Activated gamma-delta T cell (primary cell): Measurements from ENCODE around the gene PSMB2.
"Not testable (repeated sequence)": the region's sequence is repeated elsewhere in the genome, so short reads cannot be mapped to it uniquely, and the experiment has no call there.

Experiments used
- DNase-seq: peaks from one replicate; lab custom pipeline; 2025; lab: John Stamatoyannopoulos, UW
- total RNA-seq, 2 donors: gene quantifications; one replicate each; lab custom pipeline; 2026; lab: John Stamatoyannopoulos, UW

PSMB2 gene
- 41.7 to 54.4 reads per million in 2 donors for total RNA-seq

DNA sequence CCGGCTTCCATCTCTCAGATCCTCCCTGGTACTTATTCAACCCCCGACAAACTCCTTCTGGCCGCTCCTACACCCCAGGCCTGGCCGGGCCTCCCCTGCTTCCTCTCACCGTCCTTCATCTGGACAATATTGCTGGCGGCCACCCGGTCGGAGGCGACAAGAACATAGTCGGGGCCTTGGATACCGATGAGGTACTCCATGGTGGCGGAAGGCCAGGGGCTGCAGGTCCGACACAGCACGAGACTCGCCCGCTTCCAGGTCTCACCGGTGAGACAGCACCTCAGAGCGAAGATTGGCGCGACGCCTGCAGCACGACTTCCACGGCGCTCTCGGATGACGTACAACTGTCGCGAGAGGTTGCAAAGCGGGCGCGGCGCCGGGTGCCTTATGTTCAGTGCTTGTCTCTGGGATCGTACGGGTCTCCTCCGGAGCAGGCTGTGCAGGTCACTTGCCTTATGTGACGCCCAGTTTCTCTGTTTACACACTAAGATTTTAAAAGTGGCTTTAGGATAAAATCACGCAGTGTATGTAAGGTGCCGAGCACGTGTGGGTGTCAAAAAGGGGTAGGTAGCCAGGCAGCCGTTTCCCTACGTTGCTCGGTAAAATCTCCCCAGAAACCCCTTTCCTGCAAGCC, at the start of gene PSMB2:
PSMB2 (minus strand) TSS at position 294 of the 634 bp plus-strand sequence; CDS start at position 200, 94 bp downstream.
- peak; percentile 81 for DNase-seq

DNA sequence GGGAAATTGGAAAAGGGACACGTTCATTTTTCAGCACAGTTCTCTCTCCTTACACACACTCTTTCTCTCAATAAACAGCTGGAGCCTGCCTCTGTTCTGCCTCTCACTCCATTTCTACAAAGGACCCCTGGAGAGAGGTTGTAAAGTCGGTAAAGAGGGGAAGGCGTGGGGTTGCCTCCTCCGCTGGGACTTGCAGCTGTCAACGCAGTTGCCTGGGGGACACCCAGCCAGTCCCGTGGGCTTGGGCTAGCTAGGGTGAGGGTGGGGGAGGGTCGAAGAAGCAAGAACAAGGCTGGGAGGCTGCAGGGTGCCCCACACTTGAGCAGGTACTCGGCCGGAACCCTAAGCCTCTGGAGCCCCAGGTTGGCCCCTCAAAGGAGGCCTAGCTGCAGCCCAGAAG, 49.8 kb upstream of the PSMB2 start:
- no peak for DNase-seq

DNA sequence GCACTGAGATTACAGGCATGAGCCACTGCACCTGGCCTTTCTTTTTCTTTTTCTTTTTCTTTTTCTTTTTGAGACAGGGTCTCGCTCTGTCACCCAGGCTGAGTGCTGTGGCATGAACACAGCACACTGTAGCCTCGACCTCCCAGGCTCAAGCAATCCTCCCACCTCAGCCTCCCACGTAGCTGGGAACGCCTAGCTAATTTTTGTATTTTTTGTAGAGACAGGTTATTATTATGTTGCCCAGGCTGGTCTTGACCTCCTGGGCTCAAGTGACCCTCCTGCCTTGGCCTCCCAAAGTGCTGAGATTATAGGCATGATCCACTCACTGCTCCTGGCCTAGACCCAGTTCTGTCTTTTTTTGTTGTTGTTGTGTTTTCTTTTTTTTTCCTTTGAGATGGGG, 48.8 kb upstream of the PSMB2 start:
- DNase-seq, result not testable (repeated sequence)

DNA sequence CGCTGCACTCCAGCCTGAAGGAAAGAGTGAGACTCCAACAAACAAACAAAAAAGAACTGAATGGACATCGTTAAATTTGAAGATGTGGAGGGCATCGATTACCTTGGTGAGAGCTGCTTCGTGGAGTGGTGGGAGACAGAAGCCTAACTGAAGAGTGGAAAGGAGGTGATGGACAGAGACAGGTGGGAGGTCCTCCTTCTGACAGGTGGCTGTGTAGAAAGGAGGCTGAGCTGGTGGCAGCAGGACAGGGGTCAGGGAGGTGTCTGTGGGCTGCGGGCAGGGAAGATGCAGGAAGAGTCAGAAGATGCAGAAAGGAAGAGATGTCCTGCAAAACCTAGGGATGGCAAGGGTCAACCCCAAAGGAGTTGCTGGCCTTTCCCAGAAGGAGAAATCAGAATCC, 46.8 kb upstream of the PSMB2 start:
- no peak for DNase-seq

DNA sequence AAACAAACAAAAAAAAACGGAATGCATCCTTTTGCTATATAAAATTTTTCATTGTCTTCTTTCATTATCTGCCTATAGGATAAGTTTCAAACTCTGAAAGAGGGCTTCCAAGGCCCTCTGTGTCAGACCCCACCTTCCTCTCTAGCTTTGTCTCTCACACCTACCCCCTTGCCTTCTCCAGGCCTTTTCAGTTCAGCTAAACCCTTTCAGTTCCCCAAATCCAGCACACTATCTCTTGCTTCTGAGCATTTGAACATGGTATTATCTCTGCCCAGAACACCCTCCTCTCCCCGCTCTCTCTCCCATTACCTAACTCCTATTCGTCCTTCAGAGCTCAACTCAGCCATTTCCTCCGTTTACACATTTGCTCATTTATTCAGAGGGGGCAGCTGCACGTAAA, 41.7 kb upstream of the PSMB2 start:
- no peak for DNase-seq

DNA sequence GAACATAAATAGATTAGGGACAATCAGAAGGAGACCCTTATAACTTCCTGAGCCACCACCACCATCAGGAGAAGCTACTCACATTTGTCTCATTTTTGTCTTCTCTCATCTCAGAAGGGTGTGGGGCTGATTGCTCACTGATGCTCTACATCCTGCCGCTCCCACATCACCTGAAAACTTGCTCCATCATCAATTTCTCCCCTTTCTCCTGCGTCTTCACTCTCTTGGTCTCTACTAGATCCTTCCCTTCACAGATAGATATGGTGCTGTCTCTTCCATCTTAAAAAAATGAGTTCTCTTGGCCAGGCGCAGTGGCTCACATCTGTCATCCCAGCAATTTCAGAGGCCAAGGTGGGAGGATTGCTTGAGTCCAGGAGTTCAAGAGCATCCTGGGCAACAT, 38.9 kb upstream of the PSMB2 start:
- DNase-seq, result no peak

DNA sequence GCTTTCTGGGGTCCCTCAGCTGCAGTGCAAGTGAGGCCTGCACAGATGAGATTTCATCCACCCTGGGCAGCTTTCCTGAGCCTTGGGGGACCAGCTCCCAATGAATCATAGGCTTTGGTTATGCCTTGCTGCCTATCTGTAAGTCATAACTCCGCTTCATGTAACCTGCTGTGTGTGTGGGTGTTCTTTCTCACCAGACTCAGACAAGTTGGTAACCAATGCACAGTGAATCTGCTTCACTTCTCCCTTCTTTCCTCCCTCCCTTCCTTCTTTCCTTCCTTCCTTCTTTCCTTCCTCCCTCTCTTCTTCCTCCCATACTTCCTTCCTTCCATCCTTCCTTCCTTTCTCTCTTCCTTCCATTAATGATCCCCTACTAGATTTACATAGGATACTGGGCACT, 34.4 kb upstream of the PSMB2 start:
- DNase-seq, result no peak

DNA sequence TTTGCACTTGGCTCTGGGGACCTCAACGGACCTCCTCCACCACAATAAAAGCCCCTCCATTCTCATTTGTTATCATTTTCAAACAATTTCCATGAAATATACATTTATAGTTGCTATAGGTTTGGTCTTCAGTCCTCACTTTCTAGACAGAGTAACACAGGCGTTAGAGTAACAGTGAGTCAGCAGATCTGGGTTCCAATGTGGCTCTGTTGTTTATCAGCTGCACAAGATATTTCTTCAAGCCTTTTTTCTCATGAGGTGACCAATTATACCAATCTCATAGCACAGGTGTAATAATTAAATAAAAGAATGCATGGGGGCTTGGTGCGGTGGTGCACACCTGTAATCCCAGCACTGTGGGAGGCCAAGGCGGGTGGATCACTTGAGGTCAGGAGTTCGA, 32.8 kb upstream of the PSMB2 start:
- DNase-seq, result no peak

DNA sequence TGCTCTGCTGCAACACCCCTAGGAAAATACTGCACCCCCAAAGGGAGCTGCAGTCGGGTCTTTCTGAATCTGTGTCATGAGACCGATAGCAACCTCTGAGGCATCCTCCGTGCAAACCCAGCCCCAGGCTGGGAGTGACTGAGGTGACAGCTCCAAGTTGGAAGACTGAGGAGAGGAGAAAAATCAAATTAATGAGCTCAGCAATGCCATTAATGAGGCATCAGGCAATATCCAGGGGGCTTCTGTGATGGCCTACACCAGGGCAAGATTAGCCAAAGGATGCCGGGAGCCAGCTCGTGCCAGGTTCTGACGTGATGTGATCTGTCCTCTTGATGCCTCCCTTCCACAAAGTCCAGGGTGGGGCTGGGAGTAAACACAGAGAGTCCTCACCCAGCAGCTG, 30.8 kb upstream of the PSMB2 start:
- no peak for DNase-seq

DNA sequence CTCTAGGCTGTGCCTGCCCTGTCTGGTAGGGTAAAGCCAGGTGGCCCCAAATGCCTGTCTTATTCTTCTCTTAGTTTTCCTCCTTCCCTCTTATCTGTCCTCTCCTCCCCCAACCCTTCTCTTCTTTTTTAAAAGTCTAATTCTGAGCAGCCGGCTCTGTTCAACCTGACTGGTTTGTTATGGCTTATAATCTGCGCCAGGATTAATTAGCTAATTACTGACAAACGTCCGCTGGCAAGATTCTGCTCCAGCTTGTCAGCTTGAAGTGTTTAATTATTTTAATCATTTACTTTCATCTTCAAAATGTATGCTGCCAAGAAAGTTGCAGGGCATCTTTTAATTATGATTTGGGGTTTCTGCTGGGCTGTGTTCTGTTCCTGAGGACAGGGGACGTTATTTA, 27.2 kb upstream of the PSMB2 start:
- DNase-seq, result no peak

DNA sequence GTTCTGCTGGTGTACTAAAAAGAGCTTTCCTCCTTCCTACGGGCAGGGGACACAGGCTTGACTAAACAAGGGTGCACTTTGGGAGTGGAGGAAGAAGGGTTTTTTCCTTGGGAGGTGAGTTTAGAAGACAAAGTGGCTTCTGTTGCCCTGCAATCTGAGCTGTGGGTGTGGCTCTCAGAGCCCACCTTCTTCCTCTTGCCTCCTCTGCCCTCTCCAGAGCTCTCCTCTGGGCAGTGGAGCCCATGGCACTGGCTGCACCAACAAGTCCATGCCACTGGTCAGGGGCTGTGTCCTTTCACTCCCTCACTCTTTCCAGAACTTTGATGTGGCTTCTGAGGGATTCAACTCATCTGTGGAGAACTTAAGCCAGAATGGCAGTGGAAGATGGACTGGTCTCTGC, 25.6 kb upstream of the PSMB2 start:
- DNase-seq, result no peak

DNA sequence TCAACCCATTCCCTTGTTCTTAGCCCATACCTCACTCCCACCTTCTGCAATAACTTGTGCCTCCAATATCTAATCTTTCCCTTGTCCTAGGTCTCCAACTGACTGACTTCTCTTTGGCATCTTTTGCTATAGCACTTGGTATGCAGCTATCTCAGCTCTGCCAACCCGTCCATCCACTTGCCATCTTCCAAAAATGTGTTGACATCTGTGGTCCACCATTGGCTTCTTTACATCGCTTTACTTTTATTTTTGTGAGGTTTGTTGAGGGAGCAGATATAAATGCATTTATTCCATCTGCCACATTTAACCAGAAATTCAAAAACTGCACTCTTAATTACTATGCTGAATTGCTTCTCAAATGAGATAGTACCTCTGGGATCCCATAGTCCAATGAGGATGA, 24.9 kb upstream of the PSMB2 start:
- DNase-seq, result no peak

DNA sequence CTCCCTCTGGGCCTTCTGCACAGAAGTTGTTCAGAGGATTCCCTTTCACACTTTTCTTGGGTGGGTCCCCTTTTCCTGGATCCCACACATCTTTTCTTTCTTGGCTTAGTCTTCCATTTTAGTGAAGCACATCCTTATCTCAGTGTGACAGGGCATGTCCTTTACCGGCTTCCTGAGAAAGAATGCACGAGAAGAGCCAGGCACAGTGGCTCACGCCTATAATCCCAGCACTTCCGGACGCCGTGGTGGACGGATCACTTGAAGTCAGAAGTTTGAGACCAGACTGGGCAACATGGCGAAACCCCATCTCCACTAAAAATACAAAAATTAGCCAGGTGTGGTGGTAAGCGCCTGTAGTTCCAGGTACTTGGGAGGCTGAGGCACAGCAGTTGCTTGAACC, 22.1 kb upstream of the PSMB2 start:
- no peak for DNase-seq

DNA sequence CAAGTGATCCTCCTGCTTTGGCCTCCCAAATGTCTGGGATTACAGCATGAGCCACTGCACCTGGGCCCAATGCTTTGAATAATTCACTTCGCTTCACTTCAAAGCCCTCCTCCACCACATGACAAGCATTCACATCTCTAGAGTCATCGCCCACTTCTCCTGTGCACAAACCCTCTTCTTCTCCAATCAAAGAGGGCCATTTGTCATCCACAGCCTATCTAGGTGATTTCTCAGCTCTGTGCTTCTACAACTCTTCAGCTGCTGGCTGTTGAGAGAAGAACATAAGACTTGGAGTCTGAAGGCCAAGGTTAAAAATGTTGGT, 20.1 kb upstream of the PSMB2 start:
- no peak for DNase-seq

DNA sequence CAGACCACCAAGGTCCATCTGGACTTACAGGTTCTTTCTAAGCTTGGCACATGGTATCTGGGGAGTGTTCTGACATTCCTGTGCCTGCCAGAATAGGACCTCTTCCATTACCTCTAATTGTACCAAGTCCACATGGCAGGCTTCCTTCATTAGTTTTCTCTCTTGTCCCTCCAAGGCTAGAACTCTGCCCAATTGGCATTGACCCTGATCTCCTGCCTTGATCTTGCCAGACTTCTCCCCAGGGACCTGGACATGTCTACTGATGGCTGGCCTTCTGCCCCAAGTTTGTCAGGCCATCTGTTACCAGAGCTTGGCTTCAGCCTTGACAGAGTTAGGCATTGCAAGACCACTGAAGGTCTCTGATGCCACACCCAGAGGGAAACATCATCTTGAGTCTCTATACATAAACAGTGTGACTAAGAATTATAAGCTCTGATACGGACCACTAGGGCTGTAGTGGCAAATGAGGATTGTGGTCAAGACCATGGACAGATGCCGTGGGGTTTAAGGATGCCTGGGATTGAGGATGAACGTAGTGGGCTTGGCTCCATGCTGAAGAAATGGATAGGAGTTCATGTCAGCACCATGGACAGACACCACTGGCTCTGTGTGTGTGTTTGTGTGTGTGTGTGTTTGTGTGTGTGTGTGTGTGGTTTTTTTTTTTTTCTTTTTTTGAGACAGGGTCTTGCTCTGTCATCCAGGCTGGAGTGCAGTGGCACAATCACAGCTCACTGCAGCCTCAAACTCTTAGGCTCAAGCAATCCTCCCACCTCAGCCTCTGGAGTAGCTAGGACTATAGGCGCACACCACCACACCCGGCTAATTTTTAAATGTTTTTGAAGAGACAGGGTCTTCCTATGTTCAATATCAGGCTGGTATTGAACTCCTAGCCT, 19.5 kb upstream of the PSMB2 start:
- no peak for DNase-seq

DNA sequence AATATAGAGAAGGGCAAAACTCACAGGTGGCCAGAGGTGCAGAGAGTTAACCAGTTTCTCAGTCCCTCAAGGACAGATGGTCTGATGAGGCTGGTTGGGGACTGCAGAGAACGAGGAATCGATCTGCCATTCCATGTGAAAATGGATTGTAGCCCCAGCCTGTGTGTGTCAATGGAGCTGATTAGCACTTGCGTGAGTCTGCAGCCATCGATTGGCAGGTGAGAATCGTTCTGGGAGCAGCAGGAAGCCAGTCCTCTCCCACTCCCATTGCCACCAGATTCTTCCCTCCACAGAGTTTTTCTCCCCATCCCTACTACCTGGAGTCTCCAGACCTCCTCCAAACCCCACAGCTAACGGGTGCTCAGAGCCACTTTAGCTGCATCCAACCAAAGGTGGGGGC, 18.3 kb upstream of the PSMB2 start:
- no peak for DNase-seq

DNA sequence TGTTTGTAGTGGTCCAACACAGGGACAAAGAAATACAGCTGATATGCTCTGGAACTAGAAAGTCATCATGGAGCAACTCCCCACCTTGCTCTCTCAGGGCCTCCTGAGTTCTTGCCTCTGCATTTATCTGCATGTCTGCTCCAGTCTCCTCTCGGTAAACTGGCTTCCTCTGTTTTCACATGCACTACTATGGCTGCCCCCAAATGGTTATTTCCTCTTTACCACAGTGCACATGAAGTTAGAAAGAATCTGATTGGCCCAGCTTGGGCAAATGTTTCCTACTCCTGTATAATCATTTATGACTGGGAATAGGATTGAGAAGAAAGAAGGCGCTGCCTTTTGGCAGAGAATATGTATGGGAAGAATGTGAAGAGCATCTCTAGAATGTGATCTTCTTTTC, 16.5 kb upstream of the PSMB2 start:
- DNase-seq, result no peak

DNA sequence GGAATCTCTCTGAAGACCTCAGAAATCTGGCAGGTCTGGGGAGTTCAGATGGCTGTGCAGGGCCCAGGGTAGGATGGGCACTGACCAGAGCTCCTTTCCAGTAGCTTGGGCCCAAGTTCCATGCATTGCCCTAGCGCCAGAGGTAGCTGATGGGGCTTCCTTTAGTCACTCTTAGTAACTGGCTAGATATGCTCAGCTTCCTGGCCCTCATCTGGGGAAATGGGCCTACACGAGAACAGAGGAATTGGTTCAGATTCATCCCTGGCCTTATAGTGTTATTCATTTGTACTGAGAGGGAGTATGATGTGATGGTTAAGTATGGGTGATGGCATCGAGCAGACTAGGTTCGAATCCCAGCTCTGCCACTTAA, 15.5 kb upstream of the PSMB2 start:
- no peak for DNase-seq

DNA sequence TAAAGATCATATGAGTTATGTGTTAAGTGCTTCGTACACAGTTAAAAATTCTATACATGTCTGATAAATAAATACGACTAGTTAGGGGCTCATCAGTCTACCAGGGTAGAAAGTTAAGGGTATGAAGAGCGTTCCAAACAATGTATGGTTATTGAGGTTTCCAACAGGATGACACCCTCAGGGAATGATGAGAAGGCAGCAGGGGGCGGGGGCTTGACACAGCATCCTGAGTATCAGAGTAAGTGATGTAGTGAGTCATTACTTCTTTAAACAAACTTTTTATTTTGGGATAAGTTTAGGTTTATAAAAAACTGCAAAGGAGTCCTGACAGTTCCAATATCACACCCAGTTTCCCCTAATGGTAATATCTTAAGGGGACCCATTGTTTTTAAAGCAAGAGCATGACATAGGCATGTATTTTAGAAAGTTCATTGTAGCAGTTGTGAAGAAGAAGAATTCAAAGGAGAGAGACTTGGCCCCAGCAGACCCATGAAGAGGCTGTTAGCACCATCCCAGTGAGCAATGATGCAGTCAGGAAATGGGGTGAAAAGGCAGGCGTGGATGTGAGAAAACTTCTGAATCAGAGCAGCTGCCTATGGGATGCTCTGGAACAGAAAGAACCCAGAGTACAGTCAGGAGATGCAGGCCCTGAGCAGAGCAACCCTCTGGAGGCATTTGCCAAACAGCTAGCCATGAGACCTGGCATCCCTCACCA, 15.0 kb upstream of the PSMB2 start:
- DNase-seq, result no peak

DNA sequence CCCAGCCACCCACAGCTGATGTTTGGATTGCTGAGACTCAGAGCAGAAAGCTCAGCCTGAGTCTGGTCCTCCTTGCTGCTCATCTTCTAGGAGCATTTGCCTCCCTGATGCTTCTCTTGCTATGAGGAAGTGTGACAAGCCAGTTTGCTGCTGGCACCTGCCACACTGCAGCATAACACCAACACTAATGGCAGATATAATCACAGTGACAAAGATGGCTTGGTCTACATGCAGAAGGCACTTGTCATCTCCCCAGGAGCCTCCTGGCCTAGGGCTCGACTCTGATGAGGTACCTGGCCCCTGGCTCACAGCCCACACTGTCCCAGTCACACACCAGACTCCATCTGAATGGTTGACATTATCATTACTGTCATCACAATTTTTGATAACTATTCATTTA, 13.9 kb upstream of the PSMB2 start:
- DNase-seq, result no peak

DNA sequence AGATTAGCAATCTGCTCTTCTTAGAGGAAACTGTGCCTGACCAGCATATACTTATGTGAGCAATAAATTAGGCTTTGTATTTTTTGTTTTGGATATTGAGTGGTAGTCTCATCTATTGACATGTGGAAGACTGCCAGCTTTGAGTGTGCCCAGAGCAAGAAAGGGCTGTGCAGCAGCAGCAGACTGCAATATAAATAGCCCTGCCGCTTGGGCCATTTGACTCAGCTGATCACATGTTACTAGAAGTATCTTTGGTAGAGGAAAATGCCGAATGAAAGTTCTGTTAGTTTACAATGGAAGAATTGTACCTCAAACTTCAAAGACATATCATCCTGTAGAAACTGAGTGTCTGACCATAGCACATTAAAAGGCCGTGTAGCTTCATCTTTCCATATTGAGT, 9.1 kb upstream of the PSMB2 start:
- DNase-seq, result no peak

DNA sequence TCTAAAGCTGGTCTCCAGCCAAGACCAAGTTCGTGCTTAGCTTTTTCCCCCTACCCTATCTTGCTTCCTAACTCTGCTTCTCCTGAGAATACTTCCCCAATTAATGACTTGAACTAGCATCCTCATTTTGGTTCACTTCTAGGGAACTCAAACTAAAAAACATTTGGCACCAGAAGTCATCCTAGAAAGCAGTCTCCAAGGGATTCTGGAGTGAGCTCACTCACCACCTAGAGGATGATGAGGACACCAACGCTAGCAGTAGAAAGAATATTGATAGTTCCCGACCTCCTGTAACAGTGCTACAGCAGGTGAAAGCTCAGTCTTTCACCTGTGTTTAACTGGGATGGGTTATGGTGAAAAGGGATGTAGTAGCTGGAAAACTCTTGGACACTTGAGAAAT, 4.7 kb upstream of the PSMB2 start:
- DNase-seq, result no peak

DNA sequence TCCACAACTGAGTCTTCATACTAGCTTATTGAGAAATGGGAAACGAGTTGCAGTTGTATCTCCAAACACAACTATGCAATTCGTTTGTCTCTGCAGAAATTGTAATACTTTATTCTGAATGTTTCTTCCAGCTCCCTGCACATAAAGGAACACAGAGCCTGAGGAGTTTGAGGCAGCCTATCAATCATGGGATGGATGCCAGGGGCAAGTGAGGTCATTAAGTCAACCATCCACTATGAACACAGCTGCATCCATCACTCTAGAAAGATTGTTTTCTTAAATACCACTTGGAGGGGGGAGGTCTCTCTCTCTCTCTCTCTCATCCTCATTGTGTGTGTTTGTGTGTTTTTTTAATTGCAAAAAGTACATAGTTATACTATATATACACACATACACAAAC, 2.9 kb upstream of the PSMB2 start:
- no peak for DNase-seq
